Inferior parietal cortex (tissue), 1 donor: Measurements from ENCODE around the gene RGS17.

ENCODE experiments used
- DNase-seq: peaks from one replicate; pipeline ENCODE4 v3.0.0-alpha.2; 2016; ENCODE audit errors: extremely low spot score

RGS17 gene

DNA sequence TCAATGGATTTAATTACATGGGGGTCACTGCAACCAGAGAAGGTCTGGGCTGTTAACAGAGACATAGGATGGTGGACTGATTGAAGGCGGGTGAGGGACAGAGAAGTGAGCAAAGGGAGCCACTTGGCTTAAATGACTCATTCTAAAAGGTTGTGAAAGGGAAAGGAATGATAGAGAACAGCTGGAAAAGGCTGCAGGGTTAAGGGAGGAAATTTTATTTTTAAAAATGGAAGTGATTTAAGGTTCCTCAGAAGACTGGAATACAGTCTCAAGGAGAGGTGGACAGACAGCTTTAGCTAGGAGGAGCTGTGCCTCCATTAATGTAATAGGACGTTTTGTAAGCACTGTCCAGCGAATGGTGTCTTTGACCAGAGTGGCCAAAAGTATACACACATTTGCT, 46.7 kb downstream of the RGS17 start:
- no peak for DNase-seq

GRCh38 chr6:153083869-153084268, 47.2 kb downstream of the RGS17 start:
- DNase-seq = no peak

DNA sequence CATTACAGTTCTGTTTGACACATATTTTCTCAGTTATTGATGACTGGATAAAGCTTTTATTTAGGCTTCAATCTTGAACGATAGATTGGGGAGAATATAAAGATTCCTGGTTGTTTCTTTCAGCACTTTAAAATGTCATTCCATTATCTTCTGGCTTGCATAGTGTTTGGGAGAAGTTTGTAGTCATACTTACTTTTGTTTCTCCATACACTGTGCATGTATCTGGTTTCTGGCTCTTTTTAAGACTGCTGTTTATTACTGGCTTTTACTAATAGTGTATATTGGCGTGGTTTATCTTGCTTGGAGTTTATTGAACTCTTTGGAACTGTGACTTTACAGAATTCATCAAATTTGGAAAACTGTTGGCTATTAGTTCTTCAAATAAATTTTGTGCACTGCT, 49.2 kb downstream of the RGS17 start:
- DNase-seq = no peak

DNA sequence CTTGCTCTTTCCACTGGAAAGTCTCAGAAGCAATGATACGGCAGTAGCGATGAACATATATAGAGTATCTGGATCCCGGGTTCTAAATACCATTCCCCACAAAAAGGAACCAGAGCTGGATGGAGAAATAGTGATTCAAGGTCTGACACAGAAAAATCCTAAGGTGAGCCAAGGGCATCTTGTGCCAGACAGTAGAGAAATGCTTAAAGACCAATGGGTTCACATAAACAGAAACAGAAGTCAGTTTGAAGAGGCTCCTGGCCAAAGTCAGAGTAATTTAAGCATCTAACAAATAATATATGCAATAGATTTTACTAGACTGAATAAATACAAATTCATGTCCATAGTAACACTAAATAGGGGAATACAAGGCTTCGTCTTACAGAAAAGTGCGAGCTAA, 54.7 kb downstream of the RGS17 start:
- no peak for DNase-seq

DNA sequence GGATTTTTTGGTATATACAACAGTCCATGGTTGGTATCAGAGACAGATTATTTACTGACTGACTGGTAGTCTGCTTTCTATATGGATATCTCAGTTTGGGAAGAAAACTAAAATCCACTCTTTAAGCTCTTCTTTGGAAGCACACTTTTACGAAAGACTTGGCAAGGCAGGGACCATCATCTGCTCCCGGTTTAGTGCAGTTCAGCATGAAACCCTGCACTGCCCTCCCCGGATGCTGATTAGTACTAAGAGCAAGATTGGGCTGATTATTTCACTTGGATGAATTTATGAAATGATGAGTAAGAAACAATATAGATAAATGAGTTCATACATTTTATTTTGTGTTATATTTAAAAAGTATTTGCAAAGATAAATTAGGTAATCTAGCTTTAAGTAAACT, 56.3 kb downstream of the RGS17 start:
- no peak for DNase-seq

- no peak for DNase-seq
Observed at GRCh38 chr6:153073841-153074240, 57.2 kb downstream of the RGS17 start.

DNA sequence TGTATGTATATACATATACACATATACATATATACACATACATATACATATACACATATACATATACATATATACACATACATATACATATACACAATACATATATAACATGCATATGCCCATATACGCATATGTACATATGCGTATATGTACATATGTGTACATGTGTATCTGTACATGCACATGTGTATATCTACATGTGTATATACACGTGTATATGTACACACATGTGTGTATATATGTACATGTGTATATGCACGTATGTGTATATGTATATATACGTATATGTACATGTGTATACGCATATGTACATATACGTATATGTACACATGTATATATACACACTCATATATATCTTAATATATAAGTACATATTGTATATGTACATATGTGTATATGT, 60.3 kb downstream of the RGS17 start:
- no peak for DNase-seq

GRCh38 chr6:153069897-153070296, 61.2 kb downstream of the RGS17 start:
- DNase-seq = no peak

DNA sequence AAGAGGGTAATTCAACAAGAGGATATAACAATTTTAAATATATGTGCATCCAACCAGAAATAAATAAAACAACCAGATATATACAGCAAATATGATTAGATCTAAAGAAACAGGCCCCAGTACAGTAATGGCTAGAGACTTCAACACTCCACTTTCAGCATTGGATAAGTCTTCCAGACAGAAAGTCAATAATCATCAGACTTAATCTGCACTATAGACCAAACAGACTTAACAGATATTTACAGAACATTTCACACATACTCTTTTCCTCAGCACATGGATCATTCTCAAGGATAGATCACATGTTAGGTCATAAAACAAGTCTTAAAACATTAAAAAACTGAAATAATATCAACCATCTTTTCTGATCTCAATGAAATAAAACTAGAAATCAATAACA, 65.9 kb downstream of the RGS17 start:
- no peak for DNase-seq

- DNase-seq = no peak
Observed at GRCh38 chr6:153063936-153064335, 67.1 kb downstream of the RGS17 start.

DNA sequence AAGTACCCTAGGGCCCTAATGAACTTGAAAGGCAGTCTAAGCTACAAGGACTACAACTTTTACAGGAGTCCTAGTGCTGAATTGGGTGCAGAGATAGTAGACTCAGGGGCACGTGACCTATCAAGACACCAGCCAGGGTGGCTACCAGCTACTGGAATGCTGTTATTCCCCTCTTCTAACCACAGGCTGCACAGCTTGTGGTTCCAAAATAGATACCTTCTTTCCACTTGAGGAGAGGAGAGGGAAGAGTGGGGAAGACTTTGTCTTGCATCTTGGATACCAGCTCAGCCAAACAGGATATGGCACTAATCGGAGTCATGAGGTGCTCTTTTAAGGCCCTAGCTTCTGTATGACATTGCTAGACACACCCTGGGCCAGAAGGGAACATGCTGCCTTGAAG, 68.6 kb downstream of the RGS17 start:
- no peak for DNase-seq

DNA sequence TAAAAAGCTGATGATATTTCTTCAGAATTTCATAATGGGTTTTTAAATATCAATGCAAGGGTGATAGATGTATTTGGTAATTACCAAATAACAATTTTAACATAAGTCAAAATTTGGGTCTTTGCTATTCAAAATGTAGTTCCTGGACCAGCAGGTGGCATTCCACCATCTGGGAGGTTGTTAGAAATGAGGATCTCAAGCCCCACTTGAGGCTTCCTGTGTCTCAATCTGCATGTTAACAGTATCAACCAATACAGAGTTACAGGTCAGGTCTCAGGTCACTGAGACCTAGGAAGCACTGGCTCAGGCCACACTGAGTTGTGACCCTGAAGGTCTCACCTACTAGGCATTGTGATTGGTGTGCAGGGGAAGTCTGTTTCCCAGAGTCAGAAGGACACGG, 71.3 kb downstream of the RGS17 start:
- DNase-seq = no peak

- DNase-seq = no peak
Observed at GRCh38 chr6:153059311-153059710, 71.8 kb downstream of the RGS17 start.

DNA sequence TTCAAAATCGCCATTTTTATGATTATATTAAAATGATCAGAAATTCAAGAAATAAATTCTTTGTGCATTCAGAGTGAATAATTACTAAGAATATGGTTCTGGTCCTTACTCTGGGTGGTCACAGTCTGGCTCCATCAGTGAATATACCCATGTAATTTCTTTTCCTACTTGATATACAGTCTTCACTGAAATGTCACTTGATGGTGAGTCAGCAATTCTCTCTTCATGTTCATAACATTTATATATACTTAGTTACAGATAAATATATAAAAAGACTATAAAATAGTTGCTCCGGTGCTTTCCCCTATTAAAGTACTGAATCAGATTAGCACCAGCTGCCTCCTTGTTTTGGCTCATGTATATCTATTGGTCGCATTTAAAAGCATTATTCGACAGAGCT, 72.2 kb downstream of the RGS17 start:
- no peak for DNase-seq

GRCh38 chr6:153058291-153058690, 72.8 kb downstream of the RGS17 start:
- DNase-seq = no peak

- DNase-seq = no peak
Observed at GRCh38 chr6:153056308-153056707, 74.8 kb downstream of the RGS17 start.

- DNase-seq = no peak
Observed at GRCh38 chr6:153051801-153052200, 79.3 kb downstream of the RGS17 start.

DNA sequence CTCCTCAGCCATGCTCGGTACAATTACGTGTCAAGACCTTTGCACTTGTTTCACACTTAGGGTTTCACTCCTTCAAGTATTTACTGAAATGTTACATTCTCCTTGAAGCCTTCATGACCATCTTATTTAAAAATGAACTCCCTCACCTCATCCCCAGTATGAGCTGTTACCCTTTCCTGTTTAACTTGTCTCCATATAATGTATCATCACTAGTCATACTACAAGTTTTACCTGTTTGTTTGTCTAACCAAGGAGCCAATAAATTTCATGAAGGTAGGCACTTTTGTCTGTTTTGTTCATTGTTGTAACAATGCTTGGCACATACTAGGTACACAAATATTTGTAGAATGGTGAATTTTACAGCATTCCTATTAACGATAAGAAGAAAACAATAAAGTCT, 82.5 kb downstream of the RGS17 start:
- DNase-seq = no peak

DNA sequence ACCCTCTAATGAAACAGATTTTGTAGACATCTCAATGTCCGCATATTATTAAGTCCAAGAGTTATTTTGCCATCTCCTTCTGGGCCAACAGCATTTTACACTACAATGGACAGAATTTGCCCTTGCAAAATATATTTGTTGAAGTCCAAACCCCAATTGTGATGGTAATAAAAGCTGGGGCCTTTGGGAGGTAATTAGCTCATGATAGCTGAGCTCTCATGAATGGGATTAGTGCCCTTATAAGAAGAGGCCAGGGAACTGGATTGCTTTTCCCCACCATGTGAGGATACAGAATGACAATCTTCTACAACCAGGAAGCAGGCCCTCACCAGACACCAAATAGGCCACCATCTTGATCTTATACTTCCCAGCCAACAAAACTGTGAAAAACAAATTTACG, 83.7 kb downstream of the RGS17 start:
- DNase-seq = no peak

DNA sequence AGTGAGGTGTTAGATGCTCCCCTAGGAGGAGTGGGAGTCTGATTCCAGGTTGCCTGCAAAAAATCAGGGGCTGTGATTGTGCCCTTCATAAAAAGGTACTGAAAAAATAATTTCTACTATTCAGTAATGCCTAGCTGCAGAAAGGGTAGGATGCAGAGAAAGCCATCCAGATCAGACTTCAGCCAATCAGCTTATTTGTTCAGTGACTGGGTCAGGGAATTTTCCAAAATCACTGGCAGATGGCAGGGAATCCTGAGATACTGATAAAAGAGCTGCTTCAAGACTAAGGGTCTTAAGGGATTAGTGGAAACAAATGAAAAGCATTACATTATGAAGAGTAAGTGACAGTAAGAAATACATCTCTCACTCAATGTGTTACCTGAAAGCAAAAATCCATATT, 85.8 kb downstream of the RGS17 start:
- no peak for DNase-seq

DNA sequence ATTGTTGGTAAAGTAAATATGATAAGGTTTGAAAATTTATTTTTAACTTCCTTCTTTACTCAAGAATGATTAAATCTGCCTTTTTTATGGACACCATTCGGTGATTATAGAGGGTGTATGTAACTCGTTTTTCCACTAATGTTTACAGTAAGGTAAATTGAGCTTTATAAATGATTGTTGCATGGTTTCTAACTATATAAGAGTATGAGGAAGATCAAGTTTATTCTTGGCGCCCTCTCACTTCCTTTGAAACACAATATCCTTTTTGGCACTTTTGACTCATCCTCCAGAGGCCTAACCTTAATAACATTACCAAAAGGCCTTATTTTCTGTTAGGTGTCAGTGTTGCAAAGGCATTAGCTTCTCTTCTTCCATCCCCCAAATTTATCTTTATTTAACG, 86.8 kb downstream of the RGS17 start:
- no peak for DNase-seq

- no peak for DNase-seq
Observed at GRCh38 chr6:153043719-153044118, 87.4 kb downstream of the RGS17 start.

GRCh38 chr6:153038378-153039057, 92.6 kb downstream of the RGS17 start:
- no peak for DNase-seq

- no peak for DNase-seq
Observed at GRCh38 chr6:153034139-153034538, 96.9 kb downstream of the RGS17 start.
